ENCODE results near the gene CFAP298. TPM values are rescaled to one million over a fixed set of nuclear protein-coding genes. Genes with fewer than 3 reads are reported as not detected.

CFAP298 gene
- total RNA-seq, 1 donor from 2014 or later = 22.6 TPM

GRCh38 chr21:32603131-32603530, 9.0 kb downstream of the CFAP298 start:
- no peak for DNase-seq
- intact Hi-C loops (cut with micrococcal nuclease) = no loop called here
- ATAC-seq = no peak

- intact Hi-C loops (cut with micrococcal nuclease) = no loop called here
- no peak for ATAC-seq
- no peak for DNase-seq
Measured at GRCh38 chr21:32602099-32602498, 10.1 kb downstream of the CFAP298 start.

GRCh38 chr21:32599526-32599925, 12.7 kb downstream of the CFAP298 start:
- ATAC-seq (no peak), DNase-seq (no peak)
- intact Hi-C loops (cut with micrococcal nuclease) = no loop called here

- no peak for ATAC-seq
- no peak for DNase-seq
- intact Hi-C loops (cut with micrococcal nuclease) = no loop called here
Measured at GRCh38 chr21:32599091-32599490, 13.1 kb downstream of the CFAP298 start.

- intact Hi-C loops (cut with micrococcal nuclease) = no loop called here
- no peak for ATAC-seq
- no peak for DNase-seq
Measured at GRCh38 chr21:32597205-32597604, 15.0 kb downstream of the CFAP298 start.

GRCh38 chr21:32595431-32595830, 16.7 kb downstream of the CFAP298 start:
- DNase-seq (no peak), ATAC-seq (no peak)
- intact Hi-C loops (cut with micrococcal nuclease) = no loop called here

GRCh38 chr21:32593690-32594089, 18.5 kb downstream of the CFAP298 start:
- DNase-seq (no peak), ATAC-seq (no peak)
- intact Hi-C loops (cut with micrococcal nuclease) = no loop called here

- DNase-seq (no peak), ATAC-seq (no peak)
- intact Hi-C loops (cut with micrococcal nuclease) = no loop called here
Measured at GRCh38 chr21:32592929-32593502, 19.2 kb downstream of the CFAP298 start.

GRCh38 chr21:32590130-32590529, 22.0 kb downstream of the CFAP298 start:
- ATAC-seq = no peak
- DNase-seq = no peak
- intact Hi-C loops (cut with micrococcal nuclease) = no loop called here

GRCh38 chr21:32587651-32588050, 24.5 kb downstream of the CFAP298 start:
- intact Hi-C loops (cut with micrococcal nuclease) = no loop called here
- no peak for ATAC-seq
- no peak for DNase-seq

GRCh38 chr21:32587120-32587519, 25.1 kb downstream of the CFAP298 start:
- intact Hi-C loops (cut with micrococcal nuclease) = no loop called here
- ATAC-seq (no peak), DNase-seq (no peak)

GRCh38 chr21:32585970-32586369, 26.2 kb downstream of the CFAP298 start:
- DNase-seq (no peak), ATAC-seq (no peak)
- intact Hi-C loops (cut with micrococcal nuclease) = no loop called here

- ATAC-seq = no peak
- intact Hi-C loops (cut with micrococcal nuclease) = no loop called here
- DNase-seq = no peak
Measured at GRCh38 chr21:32585042-32585710, 27.0 kb downstream of the CFAP298 start, which contains the start of gene TCP10L. TSS of gene TCP10L (minus strand) at chr21:32585523. CDS start at chr21:32584304, 1,219 bp downstream.

- ATAC-seq = no peak
- intact Hi-C loops (cut with micrococcal nuclease) = no loop called here
- DNase-seq = no peak
Measured at GRCh38 chr21:32584472-32584871, 27.7 kb downstream of the CFAP298 start.

GRCh38 chr21:32581732-32582131, 30.4 kb downstream of the CFAP298 start:
- no peak for ATAC-seq
- intact Hi-C loops (cut with micrococcal nuclease) = no loop called here
- no peak for DNase-seq

- ATAC-seq (no peak), DNase-seq (no peak)
- intact Hi-C loops (cut with micrococcal nuclease) = no loop called here
Measured at GRCh38 chr21:32580949-32581348, 31.2 kb downstream of the CFAP298 start.

GRCh38 chr21:32578107-32578691, 34.0 kb downstream of the CFAP298 start:
- no peak for ATAC-seq
- DNase-seq = no peak
- intact Hi-C loops (cut with micrococcal nuclease) = no loop called here

GRCh38 chr21:32576011-32576410, 36.2 kb downstream of the CFAP298 start:
- no peak for ATAC-seq
- DNase-seq = no peak
- intact Hi-C loops (cut with micrococcal nuclease) = no loop called here

- DNase-seq = no peak
- intact Hi-C loops (cut with micrococcal nuclease) = no loop called here
- ATAC-seq = no peak
Measured at GRCh38 chr21:32574946-32575925, 36.9 kb downstream of the CFAP298 start.

All from left ventricle myocardium superior (tissue), 1 donor.